Thymus (tissue), 11 donors: ENCODE results near the gene CDYL2. TPM values are rescaled to one million over a fixed set of nuclear protein-coding genes. Genes with fewer than 3 reads are reported as not detected.

Experiments used
- DNase-seq, 9 donors: peaks; one replicate each; pipeline ENCODE4 v3.0.0-alpha.2; 2013; ENCODE audit warnings: low spot score in 9 of 9, low read depth in 6 of 9, missing footprints in 1 of 9
- H3K27ac ChIP-seq, 2 donors: one replicate each; pipeline ENCODE4 v1.5.1; 2013; ENCODE audit warnings: control low read depth in 1 of 2, low read depth in 1 of 2, low read length in 1 of 2, mild to moderate bottlenecking in 1 of 2, moderate library complexity in 1 of 2
- H3K27me3 ChIP-seq, 2 donors: one replicate each; pipeline ENCODE4 v1.5.1; 2013; ENCODE audit warnings: low read length in 1 of 2; ENCODE audit not compliant: control insufficient read depth in 2 of 2, insufficient read depth in 1 of 2
- H3K36me3 ChIP-seq, 2 donors: one replicate each; pipeline ENCODE4 v1.5.1; 2013; ENCODE audit warnings: low read length in 1 of 2, mild to moderate bottlenecking in 1 of 2, moderate library complexity in 1 of 2; ENCODE audit not compliant: control insufficient read depth in 2 of 2, insufficient read depth in 2 of 2
- H3K4me1 ChIP-seq, 2 donors: one replicate each; pipeline ENCODE4 v1.5.1; 2013; ENCODE audit warnings: low read length in 2 of 2; ENCODE audit not compliant: control insufficient read depth in 2 of 2, insufficient read depth in 2 of 2
- H3K4me3 ChIP-seq, 2 donors: one replicate each; pipeline ENCODE4 v1.5.1; 2013; ENCODE audit warnings: low read length in 2 of 2, control low read depth in 1 of 2, mild to moderate bottlenecking in 1 of 2
- H3K9me3 ChIP-seq, 2 donors: one replicate each; pipeline ENCODE4 v1.5.1; 2013; ENCODE audit warnings: low read length in 1 of 2, mild to moderate bottlenecking in 1 of 2; ENCODE audit not compliant: control insufficient read depth in 2 of 2, insufficient read depth in 1 of 2
- WGBS: extraction: QIAGEN DNeasy Blood & Tissue Kit; methylation state at CpG from one replicate; pipeline ENCODE4 v1.1.7; 2013; 5-methylcytosine and 5-hydroxymethylcytosine counted together
- polyA plus RNA-seq: library from polyadenylated mRNA; stranded (reverse); fragments of 200-250 nt; gene quantifications from one replicate; pipeline ENCODE4 v1.2.3, GENCODE V29; 2013
- total RNA-seq: library from RNA; stranded (reverse); fragments of 120-200 nt; gene quantifications from one replicate; pipeline ENCODE4 v1.2.4, GENCODE V29; 2013
- donor health status: healthy.

CDYL2 gene
- total and polyA plus RNA-seq, 2 donors, result 2.0 to 2.6 TPM

- no peaks in the 10 kb centered on the region for H3K36me3 ChIP-seq
- 82% methylated on average over 4 of the region's 4 CpGs for WGBS
- DNase-seq, result no peak
- no peak overlapping the region for H3K4me3 ChIP-seq
- peaks cover 0 to 3% of the 10 kb centered on the region in 2 donors for H3K9me3 ChIP-seq
- H3K27me3 ChIP-seq, result no peaks in the 10 kb centered on the region
- H3K27ac ChIP-seq, result no peak overlapping the region
- no peaks in the 10 kb centered on the region for H3K4me1 ChIP-seq
Observed at GRCh38 chr16:80700558-80700957, 103.8 kb downstream of the CDYL2 start.

GRCh38 chr16:80695020-80695419, 109.4 kb downstream of the CDYL2 start:
- no peaks in the 10 kb centered on the region for H3K4me1 ChIP-seq
- 95% methylated on average over 2 of the region's 2 CpGs for WGBS

DNA sequence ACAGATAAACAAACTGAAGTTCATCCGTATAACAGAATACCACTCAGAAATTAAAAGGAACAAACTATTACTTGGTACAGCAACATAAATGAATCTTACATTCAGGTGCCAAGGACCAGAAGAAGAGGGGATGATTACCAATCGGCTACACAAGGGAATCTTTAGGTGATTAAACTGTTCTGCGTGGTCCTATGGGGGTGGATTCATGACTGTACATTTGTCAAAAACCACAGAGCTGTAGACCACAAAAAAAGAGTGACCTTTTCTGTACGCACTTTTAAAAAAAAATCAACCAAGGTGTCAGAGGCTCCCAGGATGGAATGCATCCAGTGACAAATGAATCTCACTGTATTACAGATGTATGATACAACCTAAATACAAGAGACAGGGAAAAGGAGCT, 110.8 kb downstream of the CDYL2 start:
- no peaks in the 10 kb centered on the region for H3K36me3 ChIP-seq
- no peak for DNase-seq
- no peaks in the 10 kb centered on the region for H3K9me3 ChIP-seq
- WGBS, result 87% methylated on average over 4 of the region's 4 CpGs
- no peak overlapping the region for H3K4me3 ChIP-seq
- no peaks in the 10 kb centered on the region for H3K4me1 ChIP-seq
- H3K27ac ChIP-seq, result no peak overlapping the region
- no peaks in the 10 kb centered on the region for H3K27me3 ChIP-seq

More at GRCh38 chr16:80695020-80695419, 109.4 kb downstream of the CDYL2 start:
- DNase-seq, result no peak
- no peaks in the 10 kb centered on the region for H3K9me3 ChIP-seq
- H3K4me3 ChIP-seq, result no peak overlapping the region
- no peaks in the 10 kb centered on the region for H3K36me3 ChIP-seq
- no peaks in the 10 kb centered on the region for H3K27me3 ChIP-seq
- H3K27ac ChIP-seq, result no peak overlapping the region

DNA sequence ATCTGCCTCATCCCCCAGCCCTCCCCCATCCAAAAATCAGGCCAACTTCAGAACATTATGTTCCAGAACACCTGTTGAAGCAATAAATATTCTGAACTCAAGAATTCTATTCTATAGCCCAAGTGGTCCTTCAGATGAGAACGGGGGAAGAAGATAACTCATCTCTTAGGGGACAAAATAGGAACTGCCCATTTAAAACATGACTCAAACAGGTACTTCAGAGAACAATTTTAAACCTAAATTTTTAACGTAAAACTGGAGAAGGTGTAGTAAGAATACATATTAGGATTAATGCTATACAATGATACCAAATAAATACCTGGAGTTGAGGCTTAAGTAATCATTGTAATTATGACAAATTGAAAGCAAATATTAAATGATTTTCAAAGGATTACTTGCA, 112.1 kb downstream of the CDYL2 start:
- 94% methylated on average over 2 of the region's 2 CpGs for WGBS
- H3K4me3 ChIP-seq, result no peak overlapping the region
- H3K36me3 ChIP-seq, result no peaks in the 10 kb centered on the region
- no peaks in the 10 kb centered on the region for H3K27me3 ChIP-seq
- no peak for DNase-seq
- H3K4me1 ChIP-seq, result no peaks in the 10 kb centered on the region
- H3K27ac ChIP-seq, result no peak overlapping the region
- H3K9me3 ChIP-seq, result no peaks in the 10 kb centered on the region

DNA sequence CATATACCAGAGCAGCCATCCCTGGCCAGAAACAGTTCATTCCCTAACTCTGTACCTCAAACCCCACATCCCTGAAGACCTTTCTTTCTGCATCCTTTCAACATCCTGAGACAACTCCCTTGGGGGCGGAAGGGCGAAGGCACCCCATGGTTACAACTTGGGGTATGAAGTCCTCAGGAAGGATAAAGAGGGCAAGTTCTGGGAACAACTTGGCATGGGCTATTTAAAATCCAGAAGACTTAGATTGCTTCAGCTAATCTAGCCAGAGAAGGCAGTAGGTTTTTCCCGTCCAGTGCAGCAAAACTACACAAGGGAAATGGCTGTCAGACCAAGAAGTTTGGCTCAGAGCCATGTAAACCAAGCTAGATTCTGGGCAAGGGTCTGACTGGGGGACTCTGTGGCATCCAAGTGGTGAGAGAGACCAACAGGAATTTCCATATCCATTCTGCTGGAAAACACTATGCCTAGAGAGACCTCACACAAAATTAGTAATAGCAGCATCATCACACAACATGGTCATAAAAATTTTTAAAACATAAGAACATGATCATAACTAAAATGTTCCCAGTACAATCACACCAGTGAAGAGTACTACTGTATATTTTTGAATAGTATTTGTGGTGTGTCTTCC, 113.2 kb downstream of the CDYL2 start:
- H3K9me3 ChIP-seq, result no peaks in the 10 kb centered on the region
- no peak for DNase-seq
- H3K36me3 ChIP-seq, result no peaks in the 10 kb centered on the region
- no peaks in the 10 kb centered on the region for H3K4me1 ChIP-seq
- H3K4me3 ChIP-seq, result no peak overlapping the region
- no peak overlapping the region for H3K27ac ChIP-seq
- WGBS, result over 99% methylated on average over 3 of the region's 3 CpGs
- H3K27me3 ChIP-seq, result no peaks in the 10 kb centered on the region

GRCh38 chr16:80689487-80689886, 114.9 kb downstream of the CDYL2 start:
- no peaks in the 10 kb centered on the region for H3K27me3 ChIP-seq
- no peak overlapping the region for H3K27ac ChIP-seq
- 83% methylated on average over 10 of the region's 10 CpGs for WGBS
- no peak for DNase-seq
- no peak overlapping the region for H3K4me3 ChIP-seq
- no peaks in the 10 kb centered on the region for H3K9me3 ChIP-seq
- H3K4me1 ChIP-seq, result no peaks in the 10 kb centered on the region
- no peaks in the 10 kb centered on the region for H3K36me3 ChIP-seq

GRCh38 chr16:80687606-80688005, 116.8 kb downstream of the CDYL2 start:
- Histone ChIP-seq H3K27me3 (no peaks in the 10 kb centered on the region), H3K9me3 (no peaks in the 10 kb centered on the region), H3K4me1 (no peaks in the 10 kb centered on the region), H3K36me3 (no peaks in the 10 kb centered on the region), H3K27ac (no peak overlapping the region), H3K4me3 (no peak overlapping the region)
- WGBS, result 97% methylated on average over 4 of the region's 4 CpGs
- DNase-seq, result no peak

DNA sequence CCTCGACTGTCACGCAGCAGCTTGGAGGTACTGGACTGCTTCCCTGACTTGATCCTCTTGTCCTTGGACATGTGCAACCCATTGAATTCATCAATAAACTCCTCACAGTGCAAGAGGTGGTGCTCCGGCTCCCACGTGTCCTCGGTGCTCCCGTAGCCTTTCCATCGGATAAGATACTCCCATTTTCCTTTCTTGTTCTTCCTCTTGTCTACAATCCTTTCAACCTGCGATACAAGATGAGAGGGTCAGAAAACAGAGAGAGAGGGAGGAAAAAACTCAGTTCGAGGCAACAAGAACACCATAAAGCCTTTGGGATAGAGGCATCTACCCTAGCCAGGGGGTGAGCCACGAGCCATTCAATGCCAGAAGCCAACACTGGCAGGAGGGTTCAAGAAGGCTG, 119.5 kb downstream of the CDYL2 start:
- H3K27me3 ChIP-seq, result no peaks in the 10 kb centered on the region
- no peaks in the 10 kb centered on the region for H3K9me3 ChIP-seq
- WGBS, result 93% methylated on average over 10 of the region's 10 CpGs
- no peak overlapping the region for H3K4me3 ChIP-seq
- no peak overlapping the region for H3K27ac ChIP-seq
- no peaks in the 10 kb centered on the region for H3K36me3 ChIP-seq
- no peaks in the 10 kb centered on the region for H3K4me1 ChIP-seq
- no peak for DNase-seq

DNA sequence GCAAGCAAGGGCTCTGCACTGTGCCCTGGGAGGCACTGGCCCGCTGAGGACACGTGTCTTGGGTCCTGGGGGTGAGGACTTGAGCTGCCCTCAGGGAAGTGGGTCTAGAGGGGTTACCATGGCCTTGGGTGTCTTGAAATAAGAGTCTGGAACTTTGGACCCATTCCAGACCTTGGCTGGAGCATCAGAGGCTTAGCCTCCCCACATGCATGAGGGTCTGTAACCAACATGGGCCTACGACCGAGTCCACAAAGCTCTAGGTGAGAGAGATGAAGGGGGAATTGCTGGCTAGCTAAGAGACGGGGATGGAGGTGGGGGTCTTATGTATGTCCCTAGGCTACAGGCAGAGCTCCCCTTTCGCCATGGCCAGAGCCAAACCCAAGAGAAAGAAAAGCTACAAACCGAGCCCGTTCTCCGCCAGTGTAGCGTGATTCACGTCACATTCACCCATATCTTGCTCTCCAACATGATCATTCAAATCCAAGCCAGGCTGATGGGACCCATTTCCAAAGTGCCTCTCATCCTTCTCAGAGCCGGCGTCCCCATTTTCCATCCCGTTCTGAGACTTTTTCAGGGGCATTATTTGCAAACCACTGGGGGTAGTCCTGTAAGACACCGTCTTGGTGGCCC, 120.1 kb downstream of the CDYL2 start:
- Histone ChIP-seq H3K27me3 (no peaks in the 10 kb centered on the region), H3K9me3 (no peaks in the 10 kb centered on the region), H3K36me3 (no peaks in the 10 kb centered on the region), H3K4me3 (no peak overlapping the region), H3K4me1 (no peaks in the 10 kb centered on the region), H3K27ac (no peak overlapping the region)
- WGBS, result 97% methylated on average over 15 of the region's 15 CpGs
- no peak for DNase-seq
